Psoas muscle (tissue), 8 donors: ENCODE data around the gene TPTE2. TPM values are rescaled to one million over a fixed set of nuclear protein-coding genes. Genes with fewer than 3 reads are reported as not detected.

Source experiments
- ATAC-seq, 4 donors: fragments of 200-7000 bp; cut with Tn5 transposase; one replicate each; pipeline ENCODE4 v1.9.1; 2020; ENCODE audit warnings: moderate library complexity in 3 of 4, mild to moderate bottlenecking in 2 of 4
- DNase-seq, 2 donors: peaks; one replicate each; pipeline ENCODE4 v3.0.0-alpha.2; 2020
- H3K27ac ChIP-seq: fragments of 200-600 bp; one replicate; pipeline ENCODE4 v1.8.0; 2022
- H3K27me3 ChIP-seq, 3 donors: fragments of 200-600 bp in 1 of 3; one replicate each; pipeline versions ENCODE4 v1.6.1 to v1.8.0; 2013 to 2022; ENCODE audit warnings: low read length in 2 of 3, mild to moderate bottlenecking in 2 of 3, moderate library complexity in 1 of 3; ENCODE audit not compliant: insufficient read depth in 3 of 3
- H3K36me3 ChIP-seq, 2 donors: fragments of 200-600 bp in 1 of 2; one replicate each; pipeline versions ENCODE4 v1.6.1 to v1.8.0; 2013 to 2022; ENCODE audit warnings: low read depth in 1 of 2, mild to moderate bottlenecking in 1 of 2, moderate library complexity in 1 of 2; ENCODE audit not compliant: insufficient read depth in 1 of 2
- H3K4me1 ChIP-seq: fragments of 200-600 bp; one replicate; pipeline ENCODE4 v1.8.0; 2022
- H3K4me3 ChIP-seq: fragments of 200-600 bp; one replicate; pipeline ENCODE4 v1.8.0; 2022; ENCODE audit warnings: mild to moderate bottlenecking
- H3K9me3 ChIP-seq: fragments of 200-600 bp; one replicate; pipeline ENCODE4 v1.8.0; 2022
- CTCF ChIP-seq: fragments of 200-600 bp; IDR thresholded peaks from one replicate; pipeline ENCODE4 v1.8.0; 2022; ENCODE audit warnings: antibody characterized with exemption
- WGBS, 3 donors: extraction: QIAGEN DNeasy Blood & Tissue Kit; methylation state at CpG; one replicate each; pipeline versions ENCODE4 v1.1.6 to v1.1.7; 2013; 5-methylcytosine and 5-hydroxymethylcytosine counted together
- intact Hi-C, 2 donors: fragments of 100-400 bp; cut with DNase I; formaldehyde crosslinking; loops; one replicate each; pipeline versions ENCODE4 v1.11.0 to v1.14.2; 2022
- polyA plus RNA-seq, 3 donors: library from polyadenylated mRNA; stranded (reverse); fragments of 200-250 nt; gene quantifications; one replicate each; pipeline ENCODE4 v1.2.3, GENCODE V29; 2013
- total RNA-seq, 4 donors: library from RNA; stranded (reverse); fragmentation: NEBNext Ultra II Directional in 2 of 4; extraction: Animal tissue kit (Norgen Biotek cat#: 25700) in 2 of 4; gene quantifications; one replicate each; pipeline versions ENCODE4 v1.2.1 to v1.2.4, GENCODE V29; 2021 to 2023
- donor health status: healthy with polysubstance abuse.
- donor health status: DM: no; HTN: no; CAD: no; lungs with moderate emphysema.
- donor health status: Bipolar disorder and iron deficiency.
- donor health status: healthy.
- donor health status: DM: yes; HTN: yes; CAD: no.
- donor health status: DM: no; HTN: no; CAD: no.
- donor health status: DM: no; HTN: no; CAD: no.
- donor health status: DM: yes; HTN: yes; CAD: no.

The TPTE2 gene
- total and polyA plus RNA-seq, 7 donors, result 0.04 TPM; not detected in 6

DNA sequence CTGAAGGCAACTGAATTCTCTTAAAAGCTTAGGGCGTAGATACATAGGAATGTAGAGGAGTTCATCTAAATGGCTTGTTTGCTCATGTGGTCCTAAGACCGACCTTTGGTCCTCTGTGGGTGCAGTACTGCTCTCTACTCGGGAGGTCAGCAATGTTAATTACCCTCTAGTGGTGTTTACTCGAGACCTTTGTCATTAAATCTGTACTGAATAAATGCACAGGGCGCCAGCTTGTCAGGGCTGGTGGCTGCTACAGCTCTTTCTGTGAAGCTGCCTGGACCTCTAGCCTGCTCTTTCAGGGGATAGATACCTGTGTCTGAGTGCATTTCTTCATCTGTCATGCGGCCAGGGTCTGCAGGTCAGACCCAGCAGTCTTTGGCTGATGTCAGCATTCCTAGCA lies 43.0 kb upstream of the TPTE2 start:
- no peak overlapping the region for H3K4me3 ChIP-seq
- H3K27ac ChIP-seq, result no peak overlapping the region
- no peaks in the 10 kb centered on the region for H3K9me3 ChIP-seq
- intact Hi-C loops, result no loop called here
- WGBS, 3 donors, result 79 to 90% (median 86%) methylated on average over 6 of the region's 6 CpGs
- peaks cover 0 to 37% (median 8%) of the 10 kb centered on the region in 3 donors for H3K27me3 ChIP-seq
- H3K4me1 ChIP-seq, result peaks cover 4% of the 10 kb centered on the region
- ATAC-seq, result no peak
- no peak for TF ChIP-seq CTCF
- no peaks in the 10 kb centered on the region for H3K36me3 ChIP-seq
- DNase-seq, result no peak

DNA sequence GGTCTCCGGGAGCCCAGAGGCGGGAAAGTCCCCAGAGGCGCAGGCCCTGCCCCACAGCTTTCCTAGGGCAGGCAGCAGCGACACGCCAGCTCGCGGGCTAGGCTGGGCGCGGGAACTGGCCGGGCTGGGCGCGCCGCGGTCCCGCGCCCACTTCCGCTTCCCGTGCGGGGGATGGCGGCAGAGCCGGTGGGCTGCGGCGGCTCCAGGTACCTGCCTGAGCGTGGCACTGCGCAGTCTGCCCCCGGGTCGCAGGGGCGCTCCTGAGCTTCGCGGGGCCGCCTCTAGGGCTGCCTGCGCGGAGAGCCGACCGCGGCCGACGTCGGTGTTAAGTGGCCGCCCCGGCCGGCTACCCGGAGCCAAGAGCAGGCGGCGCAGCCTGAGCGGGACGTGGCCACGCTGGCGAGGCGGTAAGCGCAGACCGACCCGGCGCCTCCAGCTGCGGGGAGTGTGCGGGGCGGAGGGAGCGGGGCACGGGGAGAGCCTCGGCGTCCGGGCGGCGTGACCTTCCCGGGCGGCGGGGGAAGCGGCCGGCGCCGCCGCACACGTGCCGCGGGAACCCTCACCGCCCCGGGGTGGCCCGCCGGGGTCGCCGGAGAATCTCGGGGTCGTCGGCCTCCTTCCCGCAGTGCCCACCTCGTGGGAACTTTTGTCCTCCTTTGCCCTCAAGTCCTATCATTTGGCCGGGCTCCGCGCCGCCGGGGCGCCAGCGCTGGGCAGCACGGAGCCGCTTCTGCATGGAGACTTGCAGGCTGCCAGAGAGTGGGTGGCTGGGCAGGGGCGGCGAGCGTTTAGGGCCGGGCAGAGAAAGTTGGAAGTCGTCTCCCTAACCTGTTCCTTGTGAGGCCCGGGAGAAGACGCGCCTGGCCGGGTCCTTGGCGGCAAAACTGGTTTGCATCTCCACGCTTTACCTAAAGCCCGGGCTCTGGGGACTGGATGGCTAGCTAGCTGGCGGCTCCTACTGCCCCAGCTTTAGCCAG lies 40.7 kb upstream of the TPTE2 start:
- peaks cover 4% of the 10 kb centered on the region for H3K4me1 ChIP-seq
- 2 to 3% (median 2%) methylated on average over 44 to 108 of the region's 108 CpGs for WGBS, 3 donors
- peaks cover 0 to 41% (median 10%) of the 10 kb centered on the region in 3 donors for H3K27me3 ChIP-seq
- ATAC-seq (peak in 3 of 4 donors; percentile 53 to 72 (median 65)), DNase-seq (peak in 1 of 2 donors; percentile 17)
- no peak overlapping the region for H3K27ac ChIP-seq
- no peaks in the 10 kb centered on the region for H3K9me3 ChIP-seq
- intact Hi-C loops, result no loop called here
- H3K4me3 ChIP-seq, result peak overlapping the region; percentile 68
- H3K36me3 ChIP-seq, result no peaks in the 10 kb centered on the region
- peak; percentile 9 for TF ChIP-seq CTCF

DNA sequence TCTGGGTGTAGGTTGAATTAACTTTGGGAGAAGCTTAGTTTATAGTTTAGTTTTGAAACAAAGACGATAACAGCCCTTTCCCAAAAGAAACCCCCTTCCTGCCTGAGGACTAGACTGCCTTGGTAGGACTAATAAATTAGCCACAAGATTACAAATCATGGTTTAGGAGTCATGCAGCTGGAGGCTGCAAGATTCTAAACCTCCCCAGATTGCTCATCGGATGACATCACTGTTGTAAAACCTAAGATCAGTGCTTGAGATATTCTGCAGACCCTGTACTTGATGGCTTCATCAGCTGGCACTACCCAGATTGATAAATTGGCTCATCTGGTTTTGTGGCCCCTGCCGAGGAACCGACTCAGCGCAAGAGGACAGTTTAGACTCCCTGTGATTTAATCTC lies 36.2 kb upstream of the TPTE2 start:
- H3K27ac ChIP-seq, result no peak overlapping the region
- H3K4me1 ChIP-seq, result peaks cover 4% of the 10 kb centered on the region
- no peaks in the 10 kb centered on the region for H3K36me3 ChIP-seq
- intact Hi-C loops, result no loop called here
- no peak overlapping the region for H3K4me3 ChIP-seq
- 67 to 77% (median 77%) methylated on average over 5 of the region's 5 CpGs for WGBS, 3 donors
- ATAC-seq (no peak), DNase-seq (no peak)
- H3K27me3 ChIP-seq, result peaks cover 0 to 20% (median 6%) of the 10 kb centered on the region in 3 donors
- no peak for TF ChIP-seq CTCF
- no peaks in the 10 kb centered on the region for H3K9me3 ChIP-seq

- WGBS, 3 donors, result 87 to 89% (median 87%) methylated on average over 6 of the region's 6 CpGs
- H3K4me1 ChIP-seq, result peaks cover 4% of the 10 kb centered on the region
- TF ChIP-seq CTCF, result no peak
- no peak overlapping the region for H3K4me3 ChIP-seq
- no peaks in the 10 kb centered on the region for H3K36me3 ChIP-seq
- ATAC-seq (no peak), DNase-seq (no peak)
- intact Hi-C loops, result no loop called here
- no peaks in the 10 kb centered on the region for H3K9me3 ChIP-seq
- H3K27ac ChIP-seq, result no peak overlapping the region
- H3K27me3 ChIP-seq, result peaks cover 0 to 14% (median 6%) of the 10 kb centered on the region in 3 donors
Measured at GRCh38 chr13:19596960-19597361, 35.6 kb upstream of the TPTE2 start.
